Measurements from ENCODE around the gene EBF3.

The EBF3 gene

DNA sequence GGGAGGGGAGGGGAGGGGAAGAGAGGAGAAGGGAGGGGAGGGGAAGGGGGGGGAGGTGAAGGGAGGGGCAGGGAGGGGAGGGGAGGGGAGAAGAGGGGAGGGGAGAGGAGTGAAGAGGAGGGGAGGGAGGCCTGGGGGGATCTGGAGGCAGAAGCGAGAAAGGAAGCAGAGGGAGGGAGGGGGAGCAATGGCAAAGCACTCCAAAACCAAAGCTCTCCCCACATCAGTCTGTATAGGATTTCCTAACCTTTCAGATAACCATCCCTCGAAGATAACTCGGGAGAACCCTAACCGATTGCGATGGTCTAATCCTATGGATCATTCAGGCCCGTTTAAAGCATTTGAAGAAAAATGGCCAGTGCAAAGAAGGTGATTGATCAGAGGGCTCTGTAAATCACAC, 19.0 kb downstream of the EBF3 start:
- no peak for DNase-seq (ENCODE audit: low read depth)

GRCh38 chr10:129944456-129944855, 19.6 kb downstream of the EBF3 start:
- DNase-seq (ENCODE audit: low read depth) = no peak

GRCh38 chr10:129942936-129943715, 20.9 kb downstream of the EBF3 start:
- DNase-seq (ENCODE audit: low read depth) = no peak

DNA sequence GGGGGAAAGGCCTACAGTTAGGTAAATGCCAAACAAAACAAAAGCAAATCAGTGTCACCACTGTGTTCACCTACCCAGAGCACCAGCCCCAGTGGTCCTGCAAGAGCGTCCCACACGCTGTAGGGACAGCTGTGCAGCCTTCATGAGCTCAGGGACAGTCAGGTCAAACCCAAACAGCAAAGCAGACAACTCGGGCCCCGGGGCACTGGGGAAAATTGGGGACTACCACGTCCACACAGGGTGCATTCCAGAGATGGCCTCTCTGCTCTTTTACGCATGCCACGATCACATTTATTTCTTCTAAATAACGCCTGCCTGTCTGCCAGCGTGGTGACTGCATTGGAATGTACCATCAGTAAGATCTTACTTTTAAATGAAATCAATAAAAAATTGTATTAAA, 21.7 kb downstream of the EBF3 start:
- DNase-seq (ENCODE audit: low read depth) = no peak

DNA sequence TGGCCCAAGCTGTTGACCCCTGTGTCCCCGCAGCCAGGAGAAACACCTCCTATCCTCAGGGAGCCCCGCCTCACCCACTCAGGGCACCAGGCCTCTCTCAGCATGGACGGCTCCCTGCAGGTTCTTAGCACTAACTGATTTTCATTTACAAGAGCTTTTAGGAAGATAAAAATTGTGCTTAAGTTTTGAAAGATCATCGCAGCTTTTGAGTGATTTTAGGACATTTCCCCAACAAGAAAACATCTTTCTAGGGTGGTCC, 22.1 kb downstream of the EBF3 start:
- no peak for DNase-seq (ENCODE audit: low read depth)

DNA sequence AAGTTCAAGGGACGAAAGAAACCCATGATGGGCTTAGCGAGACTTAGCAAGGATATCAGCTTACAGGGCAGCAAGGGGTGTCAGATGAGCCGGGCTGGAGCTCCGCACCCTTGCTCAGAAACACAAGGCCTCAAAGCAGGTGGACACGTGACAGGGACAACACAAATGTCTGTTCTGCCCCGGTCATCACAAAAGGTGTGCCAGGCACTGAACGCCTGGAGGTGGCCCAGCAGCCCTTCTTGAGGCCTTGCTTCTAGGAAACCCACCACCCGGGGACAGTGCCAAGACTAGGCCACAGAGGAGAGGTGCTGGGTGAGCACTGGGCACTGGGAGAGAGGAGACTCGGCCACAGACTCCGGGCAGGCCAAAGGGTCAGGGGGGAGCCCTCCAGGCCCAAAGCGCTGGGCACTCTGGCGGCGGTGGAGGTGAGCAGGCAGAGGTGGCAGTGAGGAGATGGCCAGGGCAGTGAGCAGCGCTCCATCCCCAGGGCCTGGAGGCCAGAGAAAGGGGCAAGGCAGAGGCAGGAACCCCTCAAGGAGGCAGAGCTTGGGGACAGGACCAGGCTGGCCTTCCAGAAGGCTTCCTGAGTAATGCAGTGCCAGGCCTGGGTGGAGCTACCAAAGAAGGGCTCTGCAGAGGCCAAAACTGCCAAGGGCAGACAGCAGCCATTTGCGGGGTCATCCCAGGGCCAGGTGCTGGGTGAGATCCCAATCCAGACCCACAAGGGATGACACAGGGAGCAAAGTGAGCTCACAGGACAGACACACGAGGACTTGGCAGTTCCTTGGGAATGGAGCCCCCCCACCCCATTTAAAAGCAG, 22.7 kb downstream of the EBF3 start:
- no peak for DNase-seq (ENCODE audit: low read depth)

GRCh38 chr10:129940617-129941198, 23.4 kb downstream of the EBF3 start:
- DNase-seq (ENCODE audit: low read depth) = no peak

DNA sequence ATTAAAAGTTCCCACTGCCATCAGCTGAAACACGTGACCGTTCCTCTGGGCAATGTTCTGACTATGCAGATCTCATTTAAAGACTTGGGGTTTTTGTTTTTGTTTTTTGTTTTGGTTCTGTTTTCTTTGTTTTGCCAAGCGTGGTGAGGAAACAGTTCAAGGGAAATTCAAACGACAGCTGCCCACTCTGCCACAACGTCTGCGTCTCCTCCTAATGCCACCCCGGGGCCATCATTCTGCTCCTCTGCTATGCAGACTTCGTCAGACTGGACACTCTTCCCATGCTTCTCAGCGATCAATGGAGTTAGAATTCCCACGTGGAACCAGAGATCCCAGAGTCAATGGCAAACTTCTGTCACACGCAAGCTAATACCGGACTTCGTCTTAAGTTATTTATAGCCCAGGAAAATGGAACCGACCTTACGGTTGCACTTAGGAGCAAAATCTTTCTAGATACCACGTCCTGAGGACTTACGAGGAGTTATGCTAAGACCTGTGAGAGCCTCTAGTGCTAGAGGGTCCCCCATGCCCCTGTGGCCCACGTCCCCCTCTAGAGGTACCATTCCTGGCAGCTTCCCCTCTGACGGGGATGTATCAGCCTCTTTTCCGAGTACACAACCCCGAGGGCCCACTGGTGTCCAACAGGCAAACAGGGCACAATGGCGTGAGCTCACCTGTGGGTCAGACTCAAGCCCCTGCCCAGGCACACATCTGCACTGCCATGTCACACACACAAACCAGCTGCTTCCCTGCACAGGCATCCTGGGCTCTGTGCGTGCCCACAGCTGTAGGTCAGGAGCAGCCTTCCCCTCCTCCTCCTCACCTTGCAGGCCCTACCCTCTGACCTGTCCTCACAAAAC, 24.4 kb downstream of the EBF3 start:
- no peak for DNase-seq (ENCODE audit: low read depth)

- no peak for DNase-seq (ENCODE audit: low read depth)
Observed at GRCh38 chr10:129938460-129938859, 25.6 kb downstream of the EBF3 start.

DNA sequence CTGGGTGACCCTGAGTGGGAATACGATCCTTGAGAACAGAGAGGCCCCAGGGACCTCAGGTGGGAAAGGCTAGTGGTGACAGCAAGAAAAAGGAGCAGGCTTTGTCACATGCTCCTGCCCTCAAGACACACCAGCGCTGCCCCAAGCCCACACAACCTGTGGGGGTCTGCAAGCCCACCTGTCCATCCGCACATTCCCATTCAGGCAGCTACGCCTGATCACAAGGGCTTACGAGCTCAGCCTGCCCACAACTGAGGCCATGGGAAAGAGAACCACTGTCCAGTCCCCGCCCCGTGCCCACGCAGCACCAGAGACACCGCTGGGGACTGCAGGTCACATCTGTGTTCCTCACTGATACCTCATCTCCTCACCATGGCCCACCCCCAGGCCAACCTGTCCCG, 26.7 kb downstream of the EBF3 start:
- no peak for DNase-seq (ENCODE audit: low read depth)

- DNase-seq (ENCODE audit: low read depth) = no peak
Observed at GRCh38 chr10:129936923-129937300, 27.2 kb downstream of the EBF3 start.

DNA sequence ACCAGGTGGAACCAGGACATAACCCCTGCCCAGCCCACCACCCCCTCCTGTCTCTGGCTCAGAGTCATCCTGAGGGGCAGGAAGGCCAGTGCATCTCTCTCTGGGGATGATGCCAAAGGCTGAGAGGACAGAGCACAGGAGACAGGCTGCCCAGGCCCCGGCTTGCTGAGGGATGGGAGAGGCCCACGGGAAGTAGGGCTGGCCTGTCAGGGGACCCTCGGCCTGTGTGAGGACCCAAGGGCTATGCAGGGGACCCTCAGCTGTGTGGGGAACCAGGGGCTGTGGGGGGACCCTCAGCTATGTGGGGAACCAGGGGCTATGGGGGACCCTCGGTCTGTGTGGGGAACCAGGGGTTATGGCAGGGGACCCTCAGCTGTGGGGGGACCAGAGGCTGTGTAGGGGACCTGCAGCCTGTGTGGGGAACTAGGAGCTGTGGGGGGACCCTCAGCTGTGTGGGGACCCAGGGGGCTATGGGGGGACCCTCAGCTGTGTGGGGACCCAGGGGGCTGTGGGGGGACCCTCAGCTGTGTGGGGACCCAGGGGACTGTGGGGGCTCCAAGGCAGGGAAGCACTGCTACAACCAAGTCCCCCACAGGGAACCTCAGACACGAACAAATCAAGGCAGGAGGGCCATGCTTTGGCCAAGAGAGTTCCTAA, 27.7 kb downstream of the EBF3 start:
- no peak for DNase-seq (ENCODE audit: low read depth)

DNA sequence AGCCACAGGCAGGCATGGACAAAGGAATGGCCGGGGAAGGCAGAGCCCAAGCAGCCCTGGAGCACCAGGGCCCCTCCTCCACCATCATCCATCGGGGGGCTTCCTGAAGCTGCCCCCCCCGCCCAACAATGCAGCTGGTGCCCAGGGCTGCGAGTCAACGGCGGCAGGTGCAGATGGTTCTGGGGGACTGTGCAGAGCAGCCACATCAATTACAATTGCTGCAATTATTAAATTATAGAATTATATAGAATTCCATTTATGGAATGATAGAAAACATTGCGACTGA, 28.3 kb downstream of the EBF3 start:
- no peak for DNase-seq (ENCODE audit: low read depth)

DNA sequence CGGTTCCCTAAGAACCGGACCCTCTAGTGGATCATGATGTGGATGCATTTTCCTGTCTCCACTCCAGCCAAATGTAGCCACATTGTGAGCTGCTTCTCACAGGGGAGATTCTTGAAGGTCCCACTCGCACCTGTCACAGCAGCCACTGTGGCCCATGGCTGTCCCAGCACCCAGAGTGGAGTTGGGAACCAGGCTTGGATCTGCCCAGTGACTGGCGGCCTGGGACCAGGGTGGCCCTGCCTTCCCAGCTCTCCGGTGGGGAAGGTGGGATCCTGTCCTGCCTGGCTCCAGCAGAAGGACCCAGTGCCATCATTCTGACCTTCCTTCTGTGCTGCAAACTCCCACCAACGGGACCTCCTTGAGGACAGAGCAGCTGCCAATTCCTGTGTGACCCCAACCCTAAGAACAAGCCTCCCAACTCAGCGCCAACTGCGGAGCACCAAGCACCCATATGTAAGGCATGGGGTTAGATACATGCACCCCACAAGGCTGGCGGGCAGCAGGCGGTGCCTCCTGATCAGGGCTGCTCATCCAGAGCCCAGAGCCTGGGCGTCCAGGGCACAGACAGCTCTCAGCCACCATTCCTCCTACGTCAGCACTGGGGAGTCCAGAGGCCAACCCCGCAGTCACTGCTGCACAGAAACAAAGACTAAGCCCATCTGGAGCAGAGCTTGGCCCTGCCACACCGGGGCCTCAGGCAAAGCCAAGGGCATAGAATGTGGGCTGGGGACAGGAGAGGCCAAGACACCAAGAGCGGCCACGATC, 28.8 kb downstream of the EBF3 start:
- no peak for DNase-seq (ENCODE audit: low read depth)

- DNase-seq (ENCODE audit: low read depth) = no peak
Observed at GRCh38 chr10:129934196-129934925, 29.7 kb downstream of the EBF3 start.

DNA sequence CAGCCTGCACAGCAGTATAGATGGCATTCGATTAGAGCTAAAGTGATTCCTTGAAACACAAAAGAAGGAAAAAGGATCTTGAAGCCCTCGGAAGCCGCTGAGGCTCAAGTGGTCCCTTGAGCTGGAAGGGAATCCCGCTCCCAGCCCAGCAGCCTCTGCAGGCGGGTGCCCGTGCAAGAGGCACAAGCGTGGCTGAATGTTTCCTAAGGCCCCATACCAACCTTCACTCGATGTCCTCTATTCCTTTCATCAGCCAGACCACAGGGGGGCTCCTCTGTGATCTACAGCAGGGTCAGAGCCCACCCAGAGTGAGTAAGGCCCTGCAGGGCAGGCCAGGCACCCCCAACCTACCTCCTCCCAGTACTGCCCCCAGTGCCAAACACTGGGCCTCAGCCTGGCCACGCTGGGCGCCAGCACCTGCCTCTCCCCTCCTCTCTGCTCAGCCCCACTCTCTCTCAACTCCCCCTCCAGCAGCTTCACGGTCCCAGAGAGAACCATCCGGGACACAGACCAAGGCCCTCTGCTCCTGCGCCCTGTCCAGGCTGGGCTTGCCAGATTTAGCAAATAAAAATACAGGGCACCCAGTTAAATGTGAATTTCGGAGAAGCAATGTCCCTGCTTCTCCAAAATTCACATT, 30.5 kb downstream of the EBF3 start:
- DNase-seq (ENCODE audit: low read depth) = no peak

DNA sequence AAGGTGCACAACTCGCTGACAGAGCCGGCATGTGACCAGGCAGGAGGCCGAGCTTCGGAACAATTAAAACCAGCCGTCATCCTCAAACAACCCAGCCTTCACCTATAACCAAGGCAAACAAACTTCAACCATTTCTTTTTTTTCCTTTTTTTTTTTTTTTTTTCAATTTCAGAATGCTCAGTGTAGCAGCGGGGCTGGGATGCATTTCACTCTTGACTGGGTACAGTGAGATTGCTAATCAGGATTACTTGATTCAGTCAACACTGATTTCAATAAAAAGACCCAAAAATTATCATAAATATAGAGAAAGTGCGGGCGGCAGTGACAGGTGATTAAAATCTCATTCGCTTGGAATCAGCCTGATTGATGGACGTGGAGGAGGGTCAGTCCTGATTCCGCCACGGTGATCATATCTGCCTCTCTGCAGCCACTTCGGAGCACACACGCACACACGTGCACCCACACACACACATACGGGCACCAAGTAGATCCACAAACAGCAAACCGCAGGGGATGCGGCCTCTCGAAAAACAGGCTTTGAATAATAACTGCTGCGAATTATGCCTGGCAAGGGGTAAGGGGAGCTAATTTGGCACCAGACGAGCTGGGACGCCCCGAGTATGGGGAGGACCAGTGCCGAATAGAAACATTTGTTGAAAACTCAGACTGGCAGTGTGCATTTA, 31.2 kb downstream of the EBF3 start:
- no peak for DNase-seq (ENCODE audit: low read depth)

DNA sequence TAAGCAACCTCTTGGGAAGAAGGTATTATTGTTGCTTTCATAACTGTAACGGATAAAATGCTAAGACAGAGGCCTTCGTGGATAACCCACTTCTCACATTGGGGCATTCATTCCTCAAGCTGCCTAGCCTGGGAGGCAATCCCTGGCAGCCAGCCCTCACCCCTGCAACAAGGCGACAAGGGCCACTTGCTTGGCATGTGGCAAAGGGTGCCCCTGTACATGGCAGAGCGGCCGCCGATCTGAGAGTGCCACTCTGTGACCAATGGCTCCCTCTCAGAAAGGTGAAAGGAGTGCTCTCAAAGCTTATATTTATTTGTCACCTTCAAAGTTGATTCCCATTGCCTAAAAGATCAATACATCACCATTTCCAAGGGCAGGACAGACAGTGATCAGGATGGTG, 31.9 kb downstream of the EBF3 start:
- DNase-seq (ENCODE audit: low read depth) = no peak
